ENCODE measurements around the gene DTYMK.

Gene DTYMK

DNA sequence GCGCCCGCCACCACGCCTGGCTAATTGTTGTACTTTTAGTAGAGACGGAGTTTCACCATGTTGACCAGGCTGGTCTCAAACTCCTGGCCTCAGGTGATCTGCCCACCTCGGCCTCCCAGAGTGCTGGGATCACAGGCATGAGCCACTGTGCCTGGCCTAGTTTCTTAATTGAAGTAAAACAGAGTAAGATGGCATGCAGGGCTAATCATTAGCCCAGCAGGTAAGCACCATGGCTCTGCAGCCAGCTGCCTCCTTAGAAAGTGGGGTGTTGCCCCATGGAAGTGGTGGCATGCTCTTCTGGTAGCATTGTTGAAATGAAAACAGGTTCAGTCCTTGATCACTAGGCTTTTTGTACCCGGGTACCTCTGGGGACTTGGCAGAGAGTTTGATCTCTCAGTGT is 36.7 kb downstream of the DTYMK start:
- Histone ChIP-seq H3K4me1 (ENCODE audit: control insufficient read depth, insufficient read depth, low read length) (no peaks in the 10 kb centered on the region), H3K4me3 (ENCODE audit: low read depth, low read length) (no peak overlapping the region), H3K27ac (ENCODE audit: extremely low read depth, low read depth, low read length) (no peak overlapping the region), H3K9me3 (ENCODE audit: control insufficient read depth, insufficient read depth, low read depth, low read length) (no peaks in the 10 kb centered on the region), H3K36me3 (ENCODE audit: control insufficient read depth in 2 of 2, insufficient read depth in 1 of 2, low read length in 2 of 2) (peaks cover 0 to 50% of the 10 kb centered on the region in 2 experiments; a peak in 2 of 3 replicates)
- POLR2A ChIA-PET = interaction anchor here (0.7 kb wide), 1 partner anchor 53 kb away, joined by 3 read pairs; no protein-coding TSS in a partner anchor
- no peak for TF ChIP-seq ZNF423 (tag by site-specific recombination; IDR thresholded peaks at IDR 0.05)
- TF ChIP-seq KLF10 (tag by site-specific recombination; IDR thresholded peaks at IDR 0.05) = no peak
- no peak for TF ChIP-seq ZBTB1 (tag by site-specific recombination; IDR thresholded peaks at IDR 0.05)
- TF ChIP-seq, protein P1, sequence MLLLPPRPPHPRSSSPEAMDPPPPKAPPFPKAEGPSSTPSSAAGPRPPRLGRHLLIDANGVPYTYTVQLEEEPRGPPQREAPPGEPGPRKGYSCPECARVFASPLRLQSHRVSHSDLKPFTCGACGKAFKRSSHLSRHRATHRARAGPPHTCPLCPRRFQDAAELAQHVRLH (tag by site-specific recombination; IDR thresholded peaks at IDR 0.05) = no peak
- no peak for TF ChIP-seq ZNF211 (tag by site-specific recombination; IDR thresholded peaks at IDR 0.05; ENCODE audit: low read depth)
- TF ChIP-seq, protein P2, sequence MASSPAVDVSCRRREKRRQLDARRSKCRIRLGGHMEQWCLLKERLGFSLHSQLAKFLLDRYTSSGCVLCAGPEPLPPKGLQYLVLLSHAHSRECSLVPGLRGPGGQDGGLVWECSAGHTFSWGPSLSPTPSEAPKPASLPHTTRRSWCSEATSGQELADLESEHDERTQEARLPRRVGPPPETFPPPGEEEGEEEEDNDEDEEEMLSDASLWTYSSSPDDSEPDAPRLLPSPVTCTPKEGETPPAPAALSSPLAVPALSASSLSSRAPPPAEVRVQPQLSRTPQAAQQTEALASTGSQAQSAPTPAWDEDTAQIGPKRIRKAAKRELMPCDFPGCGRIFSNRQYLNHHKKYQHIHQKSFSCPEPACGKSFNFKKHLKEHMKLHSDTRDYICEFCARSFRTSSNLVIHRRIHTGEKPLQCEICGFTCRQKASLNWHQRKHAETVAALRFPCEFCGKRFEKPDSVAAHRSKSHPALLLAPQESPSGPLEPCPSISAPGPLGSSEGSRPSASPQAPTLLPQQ (tag by site-specific recombination; IDR thresholded peaks at IDR 0.05) = no peak
- CTCF ChIA-PET = interaction anchor here (0.8 to 2.2 kb wide), 3 partner anchors 9 to 10 kb away, joined by 3 to 7 read pairs (median 3); no protein-coding TSS in a partner anchor

DNA sequence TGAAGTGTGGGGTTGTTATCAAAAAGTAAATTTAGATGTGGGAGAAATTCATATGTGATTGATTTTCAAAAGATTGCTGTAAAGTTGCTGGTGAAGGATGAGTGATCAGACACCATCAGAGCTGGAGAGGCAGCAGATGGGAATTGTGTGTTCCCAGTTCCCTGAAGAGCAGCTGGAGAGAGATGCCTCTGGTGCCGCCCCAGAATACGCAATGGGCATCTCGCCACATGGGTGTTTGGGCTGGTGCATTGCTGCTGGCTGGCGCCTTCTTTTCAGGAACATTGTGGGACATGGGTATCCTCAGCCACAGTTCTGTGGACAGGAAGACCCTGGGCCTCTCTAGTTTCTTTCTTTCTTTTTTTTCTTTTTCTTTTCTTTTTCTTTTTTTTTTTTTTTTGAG is 37.2 kb downstream of the DTYMK start:
- no peak for TF ChIP-seq KLF8 (tag by site-specific recombination; IDR thresholded peaks at IDR 0.05)
- no peak for TF ChIP-seq ZXDB (tag by site-specific recombination; IDR thresholded peaks at IDR 0.05)
- no peak for TF ChIP-seq ZNF76 (tag by site-specific recombination; IDR thresholded peaks at IDR 0.05; ENCODE audit: borderline replicate concordance, low read depth)
- TF ChIP-seq ZNF514 (tag by site-specific recombination; IDR thresholded peaks at IDR 0.05) = no peak
- TF ChIP-seq ZNF133 (tag by site-specific recombination; IDR thresholded peaks at IDR 0.05) = no peak
- TF ChIP-seq ZNF24 (tag by site-specific recombination; IDR thresholded peaks at IDR 0.05) = no peak
- no peak for TF ChIP-seq ZNF132 (tag by site-specific recombination; IDR thresholded peaks at IDR 0.05; ENCODE audit: borderline replicate concordance)
- TF ChIP-seq ZNF777 (tag by site-specific recombination; IDR thresholded peaks at IDR 0.05; ENCODE audit: borderline replicate concordance) = no peak
- ChIA-PET POLR2A (interaction anchor here (0.7 to 1.5 kb wide), 2 partner anchors 10 to 53 kb away, joined by 3 to 6 read pairs; no protein-coding TSS in a partner anchor), CTCF (interaction anchor here (0.7 to 2.2 kb wide), 3 partner anchors 9 to 15 kb away, joined by 3 to 7 read pairs (median 3); no protein-coding TSS in a partner anchor)
- Histone ChIP-seq H3K36me3 (ENCODE audit: control insufficient read depth in 2 of 2, insufficient read depth in 1 of 2, low read length in 2 of 2) (peaks cover 0 to 45% of the 10 kb centered on the region in 2 experiments; a peak in 2 of 3 replicates), H3K4me3 (ENCODE audit: low read depth, low read length) (no peak overlapping the region), H3K27ac (ENCODE audit: extremely low read depth, low read depth, low read length) (no peak overlapping the region), H3K4me1 (ENCODE audit: control insufficient read depth, insufficient read depth, low read length) (no peaks in the 10 kb centered on the region), H3K9me3 (ENCODE audit: control insufficient read depth, insufficient read depth, low read depth, low read length) (no peaks in the 10 kb centered on the region)

DNA sequence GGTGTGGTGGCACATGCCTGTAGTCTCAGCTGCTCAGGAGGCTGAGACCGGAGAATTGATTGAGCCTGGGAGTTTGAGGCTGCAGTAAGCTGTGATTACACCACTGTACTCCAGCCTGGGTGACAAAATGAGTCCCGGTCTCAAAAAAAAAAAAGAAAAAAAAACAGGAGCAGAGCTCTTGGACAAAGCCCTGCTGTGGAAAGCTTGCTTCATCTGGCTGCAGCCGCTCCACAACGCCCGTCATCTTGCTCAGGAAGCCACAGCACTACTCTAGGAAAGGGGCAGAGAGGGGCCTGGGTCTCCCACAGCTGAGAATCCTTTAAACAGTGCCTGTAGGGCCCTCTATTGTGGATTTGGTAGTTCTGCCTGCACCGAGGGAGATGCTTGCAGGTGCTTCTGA is 38.2 kb downstream of the DTYMK start:
- ChIA-PET POLR2A (interaction anchor here (0.8 to 2.0 kb wide), 4 partner anchors 11 to 50 kb away, joined by 3 to 13 read pairs (median 5); partner anchors contain the start of genes DTYMK and THAP4), CTCF (interaction anchor here (0.6 to 2.2 kb wide), 4 partner anchors 12 to 796 kb away, joined by 3 to 7 read pairs (median 4); no protein-coding TSS in a partner anchor)
- H3K9me3 ChIP-seq (ENCODE audit: control insufficient read depth, insufficient read depth, low read depth, low read length) = no peaks in the 10 kb centered on the region
- H3K36me3 ChIP-seq (ENCODE audit: control insufficient read depth in 2 of 2, insufficient read depth in 1 of 2, low read length in 2 of 2) = peaks cover 0 to 40% of the 10 kb centered on the region in 2 experiments; a peak in 2 of 3 replicates
- H3K4me3 ChIP-seq (ENCODE audit: low read depth, low read length) = no peak overlapping the region
- H3K4me1 ChIP-seq (ENCODE audit: control insufficient read depth, insufficient read depth, low read length) = no peaks in the 10 kb centered on the region
- TF ChIP-seq ZNF654 (tag by site-specific recombination; IDR thresholded peaks at IDR 0.05; ENCODE audit: low read depth) = no peak
- H3K27ac ChIP-seq (ENCODE audit: extremely low read depth, low read depth, low read length) = no peak overlapping the region

DNA sequence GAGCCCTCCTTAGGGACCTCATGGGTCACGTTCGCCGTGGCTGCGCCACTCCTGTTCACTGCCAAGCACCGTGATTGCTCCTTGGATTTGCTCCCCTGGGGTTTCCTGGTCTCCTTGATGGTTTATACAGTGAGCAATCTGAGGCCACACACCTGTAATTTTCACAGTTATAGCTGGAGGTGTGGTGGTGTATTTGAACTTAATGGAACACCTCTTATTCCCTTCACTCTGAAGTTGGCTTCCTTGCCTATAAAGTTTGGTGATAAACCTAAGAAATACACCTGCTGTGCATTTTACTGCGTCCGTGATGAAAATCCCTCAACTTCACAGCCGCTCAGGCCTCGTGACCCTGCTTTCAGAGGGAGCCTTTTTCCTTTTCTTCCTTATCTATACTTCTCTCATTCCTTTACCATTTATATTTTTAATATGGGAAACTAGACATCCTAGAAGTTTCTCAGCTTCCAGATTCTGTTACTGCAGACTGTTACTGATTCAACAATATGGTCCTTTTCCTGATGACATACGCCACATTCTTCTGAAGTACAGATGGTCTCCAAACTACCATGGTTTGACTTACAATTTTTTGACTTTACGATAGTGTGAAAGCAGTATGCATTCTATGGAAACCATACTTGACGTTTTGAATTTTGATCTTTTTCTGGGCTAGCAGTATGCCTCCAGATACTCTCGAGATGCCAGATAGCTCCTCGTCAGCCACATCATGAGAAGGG is 40.5 kb downstream of the DTYMK start:
- TF ChIP-seq, protein P3, sequence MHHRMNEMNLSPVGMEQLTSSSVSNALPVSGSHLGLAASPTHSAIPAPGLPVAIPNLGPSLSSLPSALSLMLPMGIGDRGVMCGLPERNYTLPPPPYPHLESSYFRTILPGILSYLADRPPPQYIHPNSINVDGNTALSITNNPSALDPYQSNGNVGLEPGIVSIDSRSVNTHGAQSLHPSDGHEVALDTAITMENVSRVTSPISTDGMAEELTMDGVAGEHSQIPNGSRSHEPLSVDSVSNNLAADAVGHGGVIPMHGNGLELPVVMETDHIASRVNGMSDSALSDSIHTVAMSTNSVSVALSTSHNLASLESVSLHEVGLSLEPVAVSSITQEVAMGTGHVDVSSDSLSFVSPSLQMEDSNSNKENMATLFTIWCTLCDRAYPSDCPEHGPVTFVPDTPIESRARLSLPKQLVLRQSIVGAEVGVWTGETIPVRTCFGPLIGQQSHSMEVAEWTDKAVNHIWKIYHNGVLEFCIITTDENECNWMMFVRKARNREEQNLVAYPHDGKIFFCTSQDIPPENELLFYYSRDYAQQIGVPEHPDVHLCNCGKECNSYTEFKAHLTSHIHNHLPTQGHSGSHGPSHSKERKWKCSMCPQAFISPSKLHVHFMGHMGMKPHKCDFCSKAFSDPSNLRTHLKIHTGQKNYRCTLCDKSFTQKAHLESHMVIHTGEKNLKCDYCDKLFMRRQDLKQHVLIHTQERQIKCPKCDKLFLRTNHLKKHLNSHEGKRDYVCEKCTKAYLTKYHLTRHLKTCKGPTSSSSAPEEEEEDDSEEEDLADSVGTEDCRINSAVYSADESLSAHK (tag by site-specific recombination; IDR thresholded peaks at IDR 0.05) = no peak
- 0 out of 2 replicates have a peak, but pooled peaks have one; percentile 3 for TF ChIP-seq SP7 (tag by site-specific recombination; IDR thresholded peaks at IDR 0.05)
- H3K36me3 ChIP-seq (ENCODE audit: control insufficient read depth in 2 of 2, insufficient read depth in 1 of 2, low read length in 2 of 2) = peaks cover 0 to 16% of the 10 kb centered on the region in 2 experiments; a peak in 2 of 3 replicates
- no peaks in the 10 kb centered on the region for H3K4me1 ChIP-seq (ENCODE audit: control insufficient read depth, insufficient read depth, low read length)
- no peak overlapping the region for H3K27ac ChIP-seq (ENCODE audit: extremely low read depth, low read depth, low read length)
- CTCF ChIA-PET = interaction anchor here (0.6 to 1.9 kb wide), 3 partner anchors 8 to 221 kb away, joined by 3 to 6 read pairs (median 4); partner anchors contain the start of gene ATG4B
- POLR2A ChIA-PET = interaction anchor here (0.5 kb wide), 1 partner anchor 179 kb away, joined by 6 read pairs; no protein-coding TSS in a partner anchor
- H3K9me3 ChIP-seq (ENCODE audit: control insufficient read depth, insufficient read depth, low read depth, low read length) = no peaks in the 10 kb centered on the region
- H3K4me3 ChIP-seq (ENCODE audit: low read depth, low read length) = no peak overlapping the region
